Stimulated activated CD8-positive, alpha-beta memory T cell treated with anti-CD3 and anti-CD28 coated beads, Interleukin-4, amount 100 ng/mL, for 1 hour (primary cell): ENCODE measurements around the gene CTBP1.

Source experiments
- DNase-seq, 2 donors: peaks; one replicate each; pipeline ENCODE4 v3.0.0-alpha.2; 2020; ENCODE audit warnings: low read depth in 2 of 2, low spot score in 1 of 2

Gene CTBP1

DNA sequence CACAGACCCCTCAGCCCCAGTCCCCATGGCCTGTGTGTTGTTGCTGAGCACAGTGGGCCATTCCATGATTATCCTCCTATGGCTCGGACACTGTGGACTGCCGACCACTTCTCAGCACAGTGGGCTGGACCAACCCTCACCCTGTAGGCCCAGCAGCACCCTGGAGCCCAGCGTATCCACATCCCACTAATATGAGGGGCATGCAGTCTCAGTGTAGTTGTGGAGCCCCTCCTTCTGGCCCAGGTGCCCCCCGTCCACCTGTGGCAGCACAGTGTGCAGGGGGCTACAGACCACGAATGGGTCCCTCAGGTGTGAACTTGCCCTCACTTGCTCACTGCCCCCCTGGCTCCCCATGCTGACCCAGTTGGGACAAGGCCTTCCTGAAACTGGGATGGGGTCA lies 84.5 kb downstream of the CTBP1 start:
- no peak for DNase-seq

DNA sequence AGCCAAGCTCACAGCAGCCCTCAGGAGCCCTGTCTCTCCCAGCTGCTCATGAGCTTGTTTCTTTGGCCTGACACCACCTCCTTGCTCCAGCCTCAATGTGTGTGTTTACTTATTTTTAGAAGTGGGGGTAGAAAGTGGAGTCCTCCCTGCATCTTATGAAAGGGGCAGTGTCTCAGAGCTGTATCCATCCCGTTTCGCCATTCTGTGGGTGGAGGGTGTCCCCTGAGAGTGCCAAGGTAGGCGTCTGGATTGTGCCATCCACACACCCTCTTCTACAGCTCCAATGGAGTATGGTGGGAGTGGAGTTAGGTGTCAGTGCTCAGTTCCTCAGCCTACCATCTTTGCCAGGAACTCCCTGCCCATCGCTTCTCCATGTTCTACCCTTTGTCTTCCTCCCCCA lies 84.9 kb downstream of the CTBP1 start:
- no peak for DNase-seq
